GM12878 (cell line): ENCODE data around the gene PLEKHA1.

Source experiments
- ATF7 ChIP-seq: fragments of 450-650 bp; IDR thresholded peaks from 2 replicates; pipeline ENCODE4 v1.6.1; 2016; ENCODE audit warnings: low read depth, mild to moderate bottlenecking
- CEBPB ChIP-seq, 2 experiments: fragments of 150-350 bp in 1 of 2; IDR thresholded peaks; 2 replicates each; pipeline ENCODE4 v1.6.1; 2012 to 2014; ENCODE audit warnings: low read depth in 2 of 2, low read length in 2 of 2, borderline replicate concordance in 1 of 2, inconsistent platforms in 1 of 2
- ELK1 ChIP-seq: IDR thresholded peaks from 2 replicates; pipeline ENCODE4 v1.6.1; 2012; ENCODE audit warnings: low read depth, low read length, improper control_type of control experiment
- POLR2AphosphoS5 ChIP-seq: IDR thresholded peaks from 2 replicates; pipeline ENCODE4 v1.6.1; 2011; ENCODE audit warnings: mild to moderate bottlenecking, low read length, inconsistent platforms
- SMC3 ChIP-seq: IDR thresholded peaks from 2 replicates; pipeline ENCODE4 v1.6.1; 2011; ENCODE audit warnings: low read length, improper control_type of control experiment, borderline replicate concordance

GRCh38 chr10:122392835-122393234 is 18.3 kb downstream of the PLEKHA1 start:
- TF ChIP-seq ELK1 (no peak), SMC3 (no peak), ATF7 (no peak), POLR2AphosphoS5 (no peak), CEBPB (IDR thresholded peaks at IDR 0.05; ENCODE audit: borderline replicate concordance in 1 of 2, low read depth in 2 of 2, low read length in 2 of 2) (no peak)
